ENCODE results near the gene PPP1R14C. TPM values are rescaled to one million over a fixed set of nuclear protein-coding genes. Genes with fewer than 3 reads are reported as not detected.

The PPP1R14C gene
- total and polyA plus RNA-seq, 7 donors = 5.9 to 62.8 (median 22.5) TPM

- Histone ChIP-seq H3K27ac (peak overlapping the region; percentile 48), H3K36me3 (ENCODE audit: insufficient read depth in 1 of 2, low read depth in 1 of 2) (no peaks in the 10 kb centered on the region), H3K4me1 (peaks cover 23% of the 10 kb centered on the region), H3K9me3 (no peaks in the 10 kb centered on the region), H3K27me3 (ENCODE audit: insufficient read depth in 3 of 3, low read length in 2 of 3) (no peaks in the 10 kb centered on the region), H3K4me3 (no peak overlapping the region)
- intact Hi-C loops (cut with DNase I) = no loop called here
- no peak for TF ChIP-seq CTCF (IDR thresholded peaks at IDR 0.05)
- DNase-seq = no peak
- 64 to 80% (median 80%) methylated on average over 3 of the region's 3 CpGs for WGBS, 3 donors
- ATAC-seq = no peak
These were observed 84.4 kb downstream of the PPP1R14C start for GRCh38 chr6:150227281-150227680.

GRCh38 chr6:150228072-150228733 lies 85.4 kb downstream of the PPP1R14C start:
- WGBS, 3 donors = 30 to 33% (median 33%) methylated on average over 5 of the region's 5 CpGs
- intact Hi-C loops (cut with DNase I) = no loop called here
- peak overlapping the region; percentile 50 for H3K27ac ChIP-seq

GRCh38 chr6:150229436-150230163 lies 86.8 kb downstream of the PPP1R14C start:
- DNase-seq = no peak
- Histone ChIP-seq H3K4me3 (no peak overlapping the region), H3K36me3 (ENCODE audit: insufficient read depth in 1 of 2, low read depth in 1 of 2) (no peaks in the 10 kb centered on the region), H3K9me3 (no peaks in the 10 kb centered on the region), H3K4me1 (peaks cover 23% of the 10 kb centered on the region), H3K27me3 (ENCODE audit: insufficient read depth in 3 of 3, low read length in 2 of 3) (no peaks in the 10 kb centered on the region), H3K27ac (no peak overlapping the region)
- TF ChIP-seq CTCF (IDR thresholded peaks at IDR 0.05) = no peak
- intact Hi-C loops (cut with DNase I) = no loop called here
- 72 to 77% (median 74%) methylated on average over 6 of the region's 6 CpGs for WGBS, 3 donors
- ATAC-seq = peak in 2 of 4 donors; percentile 32 to 65

More at GRCh38 chr6:150228072-150228733, 85.4 kb downstream of the PPP1R14C start:
- peak; percentile 83 to 86 (median 86) for ATAC-seq
- H3K4me3 ChIP-seq = no peak overlapping the region
- H3K9me3 ChIP-seq = no peaks in the 10 kb centered on the region
- H3K36me3 ChIP-seq (ENCODE audit: insufficient read depth in 1 of 2, low read depth in 1 of 2) = no peaks in the 10 kb centered on the region
- H3K4me1 ChIP-seq = peaks cover 23% of the 10 kb centered on the region
- DNase-seq = no peak
- H3K27me3 ChIP-seq (ENCODE audit: insufficient read depth in 3 of 3, low read length in 2 of 3) = no peaks in the 10 kb centered on the region
- no peak for TF ChIP-seq CTCF (IDR thresholded peaks at IDR 0.05)

GRCh38 chr6:150230164-150230561 lies 87.3 kb downstream of the PPP1R14C start:
- H3K27ac ChIP-seq = no peak overlapping the region
- H3K4me1 ChIP-seq = peaks cover 23% of the 10 kb centered on the region
- H3K27me3 ChIP-seq (ENCODE audit: insufficient read depth in 3 of 3, low read length in 2 of 3) = peaks cover 0 to 2% (median 0%) of the 10 kb centered on the region in 3 donors
- no peak for TF ChIP-seq CTCF (IDR thresholded peaks at IDR 0.05)
- intact Hi-C loops (cut with DNase I) = no loop called here
- H3K36me3 ChIP-seq (ENCODE audit: insufficient read depth in 1 of 2, low read depth in 1 of 2) = no peaks in the 10 kb centered on the region
- no peak for DNase-seq
- H3K9me3 ChIP-seq = no peaks in the 10 kb centered on the region
- no peak overlapping the region for H3K4me3 ChIP-seq
- 72 to 80% (median 77%) methylated on average over 5 of the region's 5 CpGs for WGBS, 3 donors
- ATAC-seq = no peak

All from psoas muscle (tissue), 8 donors.